Neural cell (in vitro differentiated cells): ENCODE measurements around the gene PRKAG2.

Source experiments
- EP300 ChIP-seq: fragments of 450-650 bp; conservative IDR thresholded peaks from 2 replicates; pipeline ENCODE4 v1.6.1; 2014; ENCODE audit warnings: antibody characterized with exemption, mild to moderate bottlenecking, moderate library complexity; ENCODE audit not compliant: poor library complexity, severe bottlenecking
- EZH2 ChIP-seq: fragments of 200-600, 300-800 bp; shearing (Covaris generic), sonication (generic); IDR thresholded peaks from 2 replicates; pipeline ENCODE4 v1.6.1; 2014; ENCODE audit warnings: antibody characterized with exemption, low read length, borderline replicate concordance, mild to moderate bottlenecking; ENCODE audit not compliant: insufficient read depth, poor library complexity, severe bottlenecking
- MXI1 ChIP-seq: fragments of 450-650 bp; conservative IDR thresholded peaks from 2 replicates; pipeline ENCODE4 v1.6.1; 2014; ENCODE audit warnings: antibody characterized with exemption, mild to moderate bottlenecking; ENCODE audit not compliant: poor library complexity, severe bottlenecking
- POLR2AphosphoS5 ChIP-seq: IDR thresholded peaks from 2 replicates; pipeline ENCODE4 v1.6.1; 2012
- RAD21 ChIP-seq: fragments of 450-650 bp; conservative IDR thresholded peaks from 2 replicates; pipeline ENCODE4 v1.6.1; 2014; ENCODE audit warnings: antibody characterized with exemption, mild to moderate bottlenecking, moderate library complexity
- SMC3 ChIP-seq: fragments of 450-650 bp; conservative IDR thresholded peaks from 2 replicates; pipeline ENCODE4 v1.6.1; 2014; ENCODE audit warnings: antibody characterized with exemption, mild to moderate bottlenecking, moderate library complexity; ENCODE audit not compliant: poor library complexity
- TAF1 ChIP-seq: IDR thresholded peaks from 2 replicates; pipeline ENCODE4 v1.6.1; 2012; ENCODE audit warnings: low read depth
- TF ChIP-seq, protein P1 (sequence below): fragments of 450-650 bp; IDR thresholded peaks from 2 replicates; pipeline ENCODE4 v1.5.1; 2014; ENCODE audit warnings: antibody characterized with exemption, mild to moderate bottlenecking, moderate library complexity; ENCODE audit not compliant: poor library complexity, severe bottlenecking
- TF ChIP-seq, protein P2 (sequence below): IDR thresholded peaks from 2 replicates; pipeline ENCODE4 v1.6.1; 2012; ENCODE audit warnings: borderline replicate concordance

DNA sequence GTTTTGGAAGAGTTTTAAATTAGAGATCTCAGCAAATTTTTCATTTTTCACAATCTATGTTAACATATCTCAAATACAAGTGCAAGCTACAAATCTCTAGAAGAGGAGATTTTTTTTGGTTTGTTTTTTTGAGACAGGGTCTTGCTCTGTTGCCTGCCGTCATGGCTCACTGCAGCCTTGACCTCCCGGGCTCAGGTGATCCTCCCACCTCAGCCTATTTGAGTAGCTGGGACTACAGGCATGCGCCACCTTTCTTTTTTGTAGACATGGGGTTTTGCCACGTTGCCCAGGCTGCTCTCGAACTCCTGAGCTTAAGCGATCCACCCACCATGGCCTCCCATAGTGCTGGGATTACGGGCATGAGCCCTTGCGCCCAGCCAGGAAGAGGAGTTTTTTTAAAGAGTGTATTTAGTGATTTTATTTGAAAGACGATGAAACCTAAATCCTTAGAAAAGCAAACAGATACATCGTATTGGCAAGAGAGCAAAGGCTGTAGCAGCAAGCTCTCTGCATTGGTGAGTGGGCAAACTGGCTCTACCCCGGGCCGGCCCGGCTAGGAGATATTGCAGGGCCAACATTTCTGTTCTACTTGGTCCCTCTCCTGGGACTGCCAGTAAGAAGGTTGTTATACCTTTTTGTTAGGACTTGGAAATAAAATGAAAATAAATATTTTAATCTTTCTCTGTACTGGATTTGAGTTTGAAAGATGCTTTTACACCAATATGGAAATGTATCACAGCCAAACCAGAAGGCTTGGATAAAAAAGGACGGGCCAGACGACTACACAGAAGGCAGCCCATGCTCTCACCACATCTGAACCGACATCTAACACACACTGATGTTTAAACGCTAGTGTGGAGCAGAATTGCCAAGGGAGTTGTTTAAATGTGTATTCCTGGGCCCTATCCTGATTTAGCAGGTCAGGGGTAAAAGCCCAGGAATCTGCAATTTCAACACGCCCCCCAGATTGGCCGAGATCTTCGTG is 307.7 kb downstream of the PRKAG2 start:
- TF ChIP-seq, protein P1, sequence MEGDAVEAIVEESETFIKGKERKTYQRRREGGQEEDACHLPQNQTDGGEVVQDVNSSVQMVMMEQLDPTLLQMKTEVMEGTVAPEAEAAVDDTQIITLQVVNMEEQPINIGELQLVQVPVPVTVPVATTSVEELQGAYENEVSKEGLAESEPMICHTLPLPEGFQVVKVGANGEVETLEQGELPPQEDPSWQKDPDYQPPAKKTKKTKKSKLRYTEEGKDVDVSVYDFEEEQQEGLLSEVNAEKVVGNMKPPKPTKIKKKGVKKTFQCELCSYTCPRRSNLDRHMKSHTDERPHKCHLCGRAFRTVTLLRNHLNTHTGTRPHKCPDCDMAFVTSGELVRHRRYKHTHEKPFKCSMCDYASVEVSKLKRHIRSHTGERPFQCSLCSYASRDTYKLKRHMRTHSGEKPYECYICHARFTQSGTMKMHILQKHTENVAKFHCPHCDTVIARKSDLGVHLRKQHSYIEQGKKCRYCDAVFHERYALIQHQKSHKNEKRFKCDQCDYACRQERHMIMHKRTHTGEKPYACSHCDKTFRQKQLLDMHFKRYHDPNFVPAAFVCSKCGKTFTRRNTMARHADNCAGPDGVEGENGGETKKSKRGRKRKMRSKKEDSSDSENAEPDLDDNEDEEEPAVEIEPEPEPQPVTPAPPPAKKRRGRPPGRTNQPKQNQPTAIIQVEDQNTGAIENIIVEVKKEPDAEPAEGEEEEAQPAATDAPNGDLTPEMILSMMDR: no peak
- TF ChIP-seq EZH2: no peak
- no peak for TF ChIP-seq POLR2AphosphoS5
- TF ChIP-seq TAF1: no peak
- no peak for TF ChIP-seq EP300
- no peak for TF ChIP-seq SMC3
- no peak for TF ChIP-seq RAD21
- TF ChIP-seq, protein P2, sequence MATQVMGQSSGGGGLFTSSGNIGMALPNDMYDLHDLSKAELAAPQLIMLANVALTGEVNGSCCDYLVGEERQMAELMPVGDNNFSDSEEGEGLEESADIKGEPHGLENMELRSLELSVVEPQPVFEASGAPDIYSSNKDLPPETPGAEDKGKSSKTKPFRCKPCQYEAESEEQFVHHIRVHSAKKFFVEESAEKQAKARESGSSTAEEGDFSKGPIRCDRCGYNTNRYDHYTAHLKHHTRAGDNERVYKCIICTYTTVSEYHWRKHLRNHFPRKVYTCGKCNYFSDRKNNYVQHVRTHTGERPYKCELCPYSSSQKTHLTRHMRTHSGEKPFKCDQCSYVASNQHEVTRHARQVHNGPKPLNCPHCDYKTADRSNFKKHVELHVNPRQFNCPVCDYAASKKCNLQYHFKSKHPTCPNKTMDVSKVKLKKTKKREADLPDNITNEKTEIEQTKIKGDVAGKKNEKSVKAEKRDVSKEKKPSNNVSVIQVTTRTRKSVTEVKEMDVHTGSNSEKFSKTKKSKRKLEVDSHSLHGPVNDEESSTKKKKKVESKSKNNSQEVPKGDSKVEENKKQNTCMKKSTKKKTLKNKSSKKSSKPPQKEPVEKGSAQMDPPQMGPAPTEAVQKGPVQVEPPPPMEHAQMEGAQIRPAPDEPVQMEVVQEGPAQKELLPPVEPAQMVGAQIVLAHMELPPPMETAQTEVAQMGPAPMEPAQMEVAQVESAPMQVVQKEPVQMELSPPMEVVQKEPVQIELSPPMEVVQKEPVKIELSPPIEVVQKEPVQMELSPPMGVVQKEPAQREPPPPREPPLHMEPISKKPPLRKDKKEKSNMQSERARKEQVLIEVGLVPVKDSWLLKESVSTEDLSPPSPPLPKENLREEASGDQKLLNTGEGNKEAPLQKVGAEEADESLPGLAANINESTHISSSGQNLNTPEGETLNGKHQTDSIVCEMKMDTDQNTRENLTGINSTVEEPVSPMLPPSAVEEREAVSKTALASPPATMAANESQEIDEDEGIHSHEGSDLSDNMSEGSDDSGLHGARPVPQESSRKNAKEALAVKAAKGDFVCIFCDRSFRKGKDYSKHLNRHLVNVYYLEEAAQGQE: no peak
- no peak for TF ChIP-seq MXI1
